ENCODE results near the gene ISG20L2. TPM values are rescaled to one million over a fixed set of nuclear protein-coding genes. Genes with fewer than 3 reads are reported as not detected.

ISG20L2 gene
- polyA plus RNA-seq, 2 of the 4 experiments (the other 2 are of a cell fraction) = 29.6 to 42.5 TPM

DNA sequence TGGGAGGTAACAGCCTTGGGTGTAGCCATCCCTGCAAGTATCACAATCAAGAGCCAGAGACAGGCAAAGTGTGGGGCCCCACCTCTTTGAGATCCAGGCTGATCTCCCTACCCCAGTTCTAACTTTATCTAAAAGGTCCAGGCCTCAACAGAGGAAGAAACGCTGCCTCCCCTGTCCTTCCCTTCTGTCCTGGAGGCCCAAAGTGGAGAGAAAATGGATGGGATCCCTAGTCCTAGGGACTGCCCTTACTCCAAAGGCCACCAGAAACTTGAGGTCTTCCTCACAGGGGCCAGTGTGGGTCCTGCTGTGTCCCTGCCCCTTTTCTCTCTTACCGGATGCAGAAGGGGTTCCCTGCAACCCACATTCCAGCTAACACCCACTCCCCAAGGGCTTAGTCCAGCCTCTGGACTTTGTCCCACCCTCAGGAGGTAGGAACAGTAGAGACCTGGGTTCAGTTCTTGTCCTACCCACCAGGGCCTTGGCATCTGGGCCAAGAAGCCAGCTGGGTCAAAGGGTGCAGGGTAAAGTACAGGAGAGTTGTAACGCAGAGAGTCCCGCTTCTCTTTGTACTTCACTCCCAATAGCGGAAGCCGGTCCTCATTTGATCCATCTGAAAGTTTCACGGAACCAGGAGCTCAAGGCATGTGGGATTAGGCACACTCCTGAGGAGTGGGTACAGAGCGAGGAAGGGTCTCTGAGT is 21.0 kb upstream of the ISG20L2 start:
- ChIA-PET POLR2A (no interaction called here), CTCF (interaction anchor here (1.1 to 5.4 kb wide), 4 partner anchors 23 to 142 kb away, joined by 3 to 36 read pairs (median 4); partner anchors contain the start of gene NTRK1)
- Histone ChIP-seq H3K4me1 (peaks cover 50% of the 10 kb centered on the region), H3K4me2 (peak overlapping the region; percentile 92), H3K4me3 (peak overlapping the region; percentile 92), H3K27ac (peak overlapping the region; percentile 99 to 100), H3K9me3 (no peaks in the 10 kb centered on the region)
- no peak for FAIRE-seq
- TF ChIP-seq CHD2 (IDR thresholded peaks at IDR 0.05; ENCODE audit: low read length, partially characterized antibody) = no peak
- TF ChIP-seq, protein P1, sequence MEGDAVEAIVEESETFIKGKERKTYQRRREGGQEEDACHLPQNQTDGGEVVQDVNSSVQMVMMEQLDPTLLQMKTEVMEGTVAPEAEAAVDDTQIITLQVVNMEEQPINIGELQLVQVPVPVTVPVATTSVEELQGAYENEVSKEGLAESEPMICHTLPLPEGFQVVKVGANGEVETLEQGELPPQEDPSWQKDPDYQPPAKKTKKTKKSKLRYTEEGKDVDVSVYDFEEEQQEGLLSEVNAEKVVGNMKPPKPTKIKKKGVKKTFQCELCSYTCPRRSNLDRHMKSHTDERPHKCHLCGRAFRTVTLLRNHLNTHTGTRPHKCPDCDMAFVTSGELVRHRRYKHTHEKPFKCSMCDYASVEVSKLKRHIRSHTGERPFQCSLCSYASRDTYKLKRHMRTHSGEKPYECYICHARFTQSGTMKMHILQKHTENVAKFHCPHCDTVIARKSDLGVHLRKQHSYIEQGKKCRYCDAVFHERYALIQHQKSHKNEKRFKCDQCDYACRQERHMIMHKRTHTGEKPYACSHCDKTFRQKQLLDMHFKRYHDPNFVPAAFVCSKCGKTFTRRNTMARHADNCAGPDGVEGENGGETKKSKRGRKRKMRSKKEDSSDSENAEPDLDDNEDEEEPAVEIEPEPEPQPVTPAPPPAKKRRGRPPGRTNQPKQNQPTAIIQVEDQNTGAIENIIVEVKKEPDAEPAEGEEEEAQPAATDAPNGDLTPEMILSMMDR (IDR thresholded peaks at IDR 0.05) = no peak
- 5% methylated on average over 8 of the region's 8 CpGs for WGBS (ENCODE audit: missing lambda C conversion rate)
- peak in 1 of 2 experiments; percentile 3; a peak in 2 of 6 replicates for ATAC-seq
- peak in 1 of 2 experiments; percentile 21 for DNase-seq (ENCODE audit: low read depth in 1 of 2, low spot score in 1 of 2)

DNA sequence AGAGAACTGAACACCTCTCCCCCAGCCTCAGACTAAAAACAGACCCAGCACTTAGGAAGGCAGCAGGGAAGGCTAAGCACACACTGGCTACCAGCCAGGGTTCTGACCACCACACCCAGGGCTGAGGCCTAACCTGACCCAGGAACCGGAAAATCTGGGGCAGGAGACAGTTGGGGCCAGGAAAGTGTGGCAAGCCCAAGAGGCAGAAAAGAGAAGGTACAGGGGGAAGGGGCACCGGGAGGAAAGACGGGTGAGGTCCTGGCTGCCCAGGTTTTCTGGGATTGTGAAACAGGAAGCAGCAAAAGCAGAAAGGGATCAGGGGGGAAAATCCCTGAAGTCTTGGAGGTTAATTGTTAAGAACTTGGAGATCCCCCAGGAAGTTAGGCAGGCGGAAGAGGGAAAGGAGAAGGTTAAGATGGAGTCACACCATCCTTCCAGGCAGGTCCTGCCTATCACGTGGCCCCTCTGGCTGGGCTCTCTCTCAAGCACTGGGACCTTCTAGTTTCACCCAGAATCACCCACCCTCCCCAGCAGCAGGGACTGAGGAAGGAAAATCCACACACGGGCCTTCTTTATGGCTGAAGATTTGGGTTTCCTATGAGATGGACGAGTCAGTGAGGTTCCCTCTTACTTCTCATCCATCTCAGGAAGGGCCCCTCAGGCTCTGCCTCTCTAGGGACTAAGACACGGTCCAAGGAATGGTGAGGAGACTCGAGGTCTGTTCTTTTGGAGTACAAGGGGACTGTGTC is 20.3 kb upstream of the ISG20L2 start:
- no peak for FAIRE-seq
- Histone ChIP-seq H3K27ac (peak overlapping the region; percentile 99 to 100), H3K4me3 (peak overlapping the region; percentile 92), H3K4me1 (peaks cover 50% of the 10 kb centered on the region), H3K4me2 (peak overlapping the region; percentile 92), H3K9me3 (no peaks in the 10 kb centered on the region)
- DNase-seq (ENCODE audit: low read depth in 1 of 2, low spot score in 1 of 2) = peak in 1 of 2 experiments; percentile 71
- CTCF ChIA-PET = interaction anchor here (1.6 to 10.5 kb wide), 3 partner anchors 23 to 59 kb away, joined by 8 to 130 read pairs (median 36); partner anchors contain the start of genes ISG20L2 and METTL25B
- POLR2A ChIA-PET = no interaction called here
- TF ChIP-seq FOSB (CRISPR knock-in tag; IDR thresholded peaks at IDR 0.05) (no peak), GATA3 (IDR thresholded peaks at IDR 0.05; ENCODE audit: borderline replicate concordance) (0 out of 2 replicates have a peak, but pooled peaks have one; percentile 5), JUN (IDR thresholded peaks at IDR 0.05) (peak in 1 of 2 experiments; percentile 24; a peak in 2 of 5 replicates), HOXB5 (CRISPR knock-in tag; IDR thresholded peaks at IDR 0.05) (0 out of 2 replicates have a peak, but pooled peaks have one; percentile 20), CEBPB (IDR thresholded peaks at IDR 0.05) (peak in 1 of 2 experiments; percentile 68; a peak in 2 of 4 replicates)
- TF ChIP-seq, protein P2, sequence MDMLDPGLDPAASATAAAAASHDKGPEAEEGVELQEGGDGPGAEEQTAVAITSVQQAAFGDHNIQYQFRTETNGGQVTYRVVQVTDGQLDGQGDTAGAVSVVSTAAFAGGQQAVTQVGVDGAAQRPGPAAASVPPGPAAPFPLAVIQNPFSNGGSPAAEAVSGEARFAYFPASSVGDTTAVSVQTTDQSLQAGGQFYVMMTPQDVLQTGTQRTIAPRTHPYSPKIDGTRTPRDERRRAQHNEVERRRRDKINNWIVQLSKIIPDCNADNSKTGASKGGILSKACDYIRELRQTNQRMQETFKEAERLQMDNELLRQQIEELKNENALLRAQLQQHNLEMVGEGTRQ (IDR thresholded peaks at IDR 0.05) = peak; percentile 72
- TF ChIP-seq, protein P3, sequence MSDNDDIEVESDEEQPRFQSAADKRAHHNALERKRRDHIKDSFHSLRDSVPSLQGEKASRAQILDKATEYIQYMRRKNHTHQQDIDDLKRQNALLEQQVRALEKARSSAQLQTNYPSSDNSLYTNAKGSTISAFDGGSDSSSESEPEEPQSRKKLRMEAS (IDR thresholded peaks at IDR 0.05) = peak; percentile 57
- TF ChIP-seq, protein P4, sequence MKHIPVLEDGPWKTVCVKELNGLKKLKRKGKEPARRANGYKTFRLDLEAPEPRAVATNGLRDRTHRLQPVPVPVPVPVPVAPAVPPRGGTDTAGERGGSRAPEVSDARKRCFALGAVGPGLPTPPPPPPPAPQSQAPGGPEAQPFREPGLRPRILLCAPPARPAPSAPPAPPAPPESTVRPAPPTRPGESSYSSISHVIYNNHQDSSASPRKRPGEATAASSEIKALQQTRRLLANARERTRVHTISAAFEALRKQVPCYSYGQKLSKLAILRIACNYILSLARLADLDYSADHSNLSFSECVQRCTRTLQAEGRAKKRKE (CRISPR knock-in tag; IDR thresholded peaks at IDR 0.05; ENCODE audit: low read depth) = peak; percentile 80; the same call in 1 of the 2 replicates
- TF ChIP-seq, protein P5, sequence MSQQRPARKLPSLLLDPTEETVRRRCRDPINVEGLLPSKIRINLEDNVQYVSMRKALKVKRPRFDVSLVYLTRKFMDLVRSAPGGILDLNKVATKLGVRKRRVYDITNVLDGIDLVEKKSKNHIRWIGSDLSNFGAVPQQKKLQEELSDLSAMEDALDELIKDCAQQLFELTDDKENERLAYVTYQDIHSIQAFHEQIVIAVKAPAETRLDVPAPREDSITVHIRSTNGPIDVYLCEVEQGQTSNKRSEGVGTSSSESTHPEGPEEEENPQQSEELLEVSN (IDR thresholded peaks at IDR 0.05; ENCODE audit: borderline replicate concordance, low read depth) = no peak; the same call in 1 of the 2 replicates
- ATAC-seq = peak in 1 of 2 experiments; percentile 13; a peak in 3 of 6 replicates
- WGBS (ENCODE audit: missing lambda C conversion rate) = 3% methylated on average over 9 of the region's 9 CpGs

DNA sequence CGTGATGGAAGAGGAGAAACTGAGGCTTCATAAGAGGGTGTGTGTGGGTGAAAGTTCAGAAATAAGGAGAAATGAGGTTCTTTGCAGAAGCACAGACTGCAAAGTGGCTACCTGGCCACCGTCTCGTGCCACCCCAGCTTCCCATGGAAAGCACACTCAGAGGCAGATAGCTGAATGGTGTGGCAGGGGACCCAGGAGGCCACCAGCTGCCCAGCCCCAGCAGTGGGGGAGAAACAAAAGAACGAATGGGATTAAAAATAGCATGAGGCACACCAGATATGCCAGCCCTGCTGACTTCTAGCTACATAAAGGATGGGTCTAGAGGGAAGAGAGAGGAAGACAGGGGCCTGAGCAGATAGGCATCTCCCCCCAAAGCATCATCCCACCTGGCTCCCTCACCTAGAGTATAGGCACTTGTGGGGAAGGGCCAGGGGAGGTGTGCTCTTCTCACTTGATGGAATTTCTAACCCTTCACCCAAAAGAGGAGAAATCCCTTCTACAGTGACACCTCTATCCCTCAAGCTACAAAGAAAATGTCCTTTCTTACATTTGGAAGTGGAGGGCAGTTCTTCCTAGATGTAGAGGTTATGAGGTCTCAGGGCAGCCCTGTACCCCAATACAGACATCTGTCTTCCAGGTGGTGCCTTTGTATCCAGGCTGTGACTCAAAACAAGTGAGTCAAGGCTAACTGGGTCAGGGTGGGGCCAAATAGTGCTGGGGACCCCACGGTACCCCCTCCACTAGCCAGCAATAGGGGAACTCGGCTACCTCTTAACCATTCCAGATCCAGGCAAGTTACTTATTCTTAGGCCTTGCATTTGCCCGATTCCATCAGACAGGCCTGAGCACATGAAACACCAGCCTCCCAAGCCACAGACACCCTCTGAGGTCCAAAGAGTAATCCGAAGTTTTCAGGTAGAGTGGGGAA is 19.4 kb upstream of the ISG20L2 start:
- Histone ChIP-seq H3K4me3 (peak overlapping the region; percentile 92), H3K4me2 (peak overlapping the region; percentile 92), H3K27ac (peak overlapping the region; percentile 99 to 100), H3K9me3 (no peaks in the 10 kb centered on the region), H3K4me1 (peaks cover 48% of the 10 kb centered on the region)
- ChIA-PET CTCF (interaction anchor here (0.5 to 10.5 kb wide), 11 partner anchors 9 to 112 kb away, joined by 3 to 130 read pairs (median 3); partner anchors contain the start of genes ISG20L2 and METTL25B), POLR2A (interaction anchor here (0.8 to 3.1 kb wide), 3 partner anchors 13 to 87 kb away, joined by 3 to 21 read pairs (median 3); partner anchors contain the start of genes ISG20L2 and METTL25B)
- no peak for TF ChIP-seq BHLHE40 (IDR thresholded peaks at IDR 0.05; ENCODE audit: low read depth, low read length)
- TF ChIP-seq, protein P4 (CRISPR knock-in tag; IDR thresholded peaks at IDR 0.05; ENCODE audit: low read depth) = 0 out of 2 replicates have a peak, but pooled peaks have one; percentile 5
- no peak for TF ChIP-seq MAZ (IDR thresholded peaks at IDR 0.05; ENCODE audit: borderline replicate concordance, low read depth, low read length)
- no peak for TF ChIP-seq RFX5 (IDR thresholded peaks at IDR 0.05)
- no peak for TF ChIP-seq MYC (IDR thresholded peaks at IDR 0.05; ENCODE audit: borderline replicate concordance, low read length)
- TF ChIP-seq ZSCAN20 (CRISPR knock-in tag; IDR thresholded peaks at IDR 0.05) = no peak
- TF ChIP-seq, protein P6, sequence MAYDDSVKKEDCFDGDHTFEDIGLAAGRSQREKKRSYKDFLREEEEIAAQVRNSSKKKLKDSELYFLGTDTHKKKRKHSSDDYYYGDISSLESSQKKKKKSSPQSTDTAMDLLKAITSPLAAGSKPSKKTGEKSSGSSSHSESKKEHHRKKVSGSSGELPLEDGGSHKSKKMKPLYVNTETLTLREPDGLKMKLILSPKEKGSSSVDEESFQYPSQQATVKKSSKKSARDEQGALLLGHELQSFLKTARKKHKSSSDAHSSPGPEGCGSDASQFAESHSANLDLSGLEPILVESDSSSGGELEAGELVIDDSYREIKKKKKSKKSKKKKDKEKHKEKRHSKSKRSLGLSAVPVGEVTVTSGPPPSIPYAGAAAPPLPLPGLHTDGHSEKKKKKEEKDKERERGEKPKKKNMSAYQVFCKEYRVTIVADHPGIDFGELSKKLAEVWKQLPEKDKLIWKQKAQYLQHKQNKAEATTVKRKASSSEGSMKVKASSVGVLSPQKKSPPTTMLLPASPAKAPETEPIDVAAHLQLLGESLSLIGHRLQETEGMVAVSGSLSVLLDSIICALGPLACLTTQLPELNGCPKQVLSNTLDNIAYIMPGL (CRISPR knock-in tag; IDR thresholded peaks at IDR 0.05; ENCODE audit: borderline replicate concordance) = no peak
- no peak for DNase-seq (ENCODE audit: low read depth in 1 of 2, low spot score in 1 of 2)
- no peak for FAIRE-seq
- WGBS (ENCODE audit: missing lambda C conversion rate) = 4% methylated on average over 8 of the region's 8 CpGs
- ATAC-seq = no peak

Measured in A549 (cell line).